Ishikawa (cell line): ENCODE measurements around the gene NLK.

Experiments used
- CEBPB ChIP-seq: IDR thresholded peaks from 2 replicates; pipeline ENCODE4 v1.6.1; 2012
- CREB1 ChIP-seq: IDR thresholded peaks from 2 replicates; pipeline ENCODE4 v1.6.1; 2012; ENCODE audit warnings: low read depth
- EGR1 ChIP-seq: IDR thresholded peaks from 2 replicates; pipeline ENCODE4 v1.6.1; 2012
- EP300 ChIP-seq: IDR thresholded peaks from 2 replicates; pipeline ENCODE4 v1.6.1; 2012; ENCODE audit warnings: borderline replicate concordance
- FOXM1 ChIP-seq: IDR thresholded peaks from 2 replicates; pipeline ENCODE4 v1.6.1; 2012; ENCODE audit warnings: low read depth, borderline replicate concordance
- NFIC ChIP-seq: IDR thresholded peaks from 2 replicates; pipeline ENCODE4 v1.6.1; 2012
- RAD21 ChIP-seq: IDR thresholded peaks from 2 replicates; pipeline ENCODE4 v1.6.1; 2012; ENCODE audit warnings: low read depth
- REST ChIP-seq: IDR thresholded peaks from 2 replicates; pipeline ENCODE4 v1.6.1; 2012; ENCODE audit warnings: low read depth, mild to moderate bottlenecking
- TAF1 ChIP-seq: IDR thresholded peaks from 2 replicates; pipeline ENCODE4 v1.6.1; 2012; ENCODE audit warnings: low read depth, mild to moderate bottlenecking
- TCF12 ChIP-seq: IDR thresholded peaks from 2 replicates; pipeline ENCODE4 v1.6.1; 2012; ENCODE audit warnings: low read depth
- TEAD4 ChIP-seq: IDR thresholded peaks from 2 replicates; pipeline ENCODE4 v1.6.1; 2012
- USF1 ChIP-seq: IDR thresholded peaks from 2 replicates; pipeline ENCODE4 v1.6.1; 2012
- YY1 ChIP-seq: IDR thresholded peaks from 2 replicates; pipeline ENCODE4 v1.6.1; 2012; ENCODE audit warnings: low read depth
- ZBTB7A ChIP-seq: IDR thresholded peaks from 2 replicates; pipeline ENCODE4 v1.6.1; 2012; ENCODE audit warnings: low read depth
- TF ChIP-seq, protein P1 (sequence below): IDR thresholded peaks from 2 replicates; pipeline ENCODE4 v1.6.1; 2012

Gene NLK

GRCh38 chr17:28160610-28161009, 118.1 kb downstream of the NLK start:
- TF ChIP-seq TAF1, result no peak

DNA sequence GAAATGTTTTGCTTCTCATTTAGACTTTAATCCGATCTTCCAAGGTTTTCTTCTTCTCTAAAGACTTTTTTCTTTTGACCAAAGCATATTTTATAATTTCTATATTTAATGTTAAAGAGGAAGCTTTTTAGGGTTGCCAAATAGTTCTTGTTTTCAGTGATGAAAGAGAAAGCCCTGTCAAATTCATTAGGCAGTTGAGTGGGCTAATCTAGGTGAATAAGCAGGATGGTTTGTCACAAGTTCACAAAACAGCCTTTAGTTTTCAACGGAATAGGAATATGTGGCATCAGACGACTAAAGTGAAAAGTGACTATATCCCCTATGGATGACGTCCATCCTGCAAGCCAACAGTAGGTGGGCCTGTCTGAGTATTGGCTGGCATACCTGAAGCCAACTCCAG, 118.8 kb downstream of the NLK start:
- TF ChIP-seq USF1 (no peak), TCF12 (no peak), FOXM1 (no peak), RAD21 (no peak), CREB1 (no peak)

GRCh38 chr17:28166478-28166877, 124.0 kb downstream of the NLK start:
- TF ChIP-seq TEAD4 (no peak), NFIC (no peak), EP300 (no peak), CREB1 (no peak), FOXM1 (no peak), EGR1 (no peak)
- TF ChIP-seq, protein P1, sequence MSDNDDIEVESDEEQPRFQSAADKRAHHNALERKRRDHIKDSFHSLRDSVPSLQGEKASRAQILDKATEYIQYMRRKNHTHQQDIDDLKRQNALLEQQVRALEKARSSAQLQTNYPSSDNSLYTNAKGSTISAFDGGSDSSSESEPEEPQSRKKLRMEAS, result no peak

GRCh38 chr17:28169621-28170349, 127.3 kb downstream of the NLK start:
- TF ChIP-seq USF1, result no peak

GRCh38 chr17:28170771-28171170, 128.3 kb downstream of the NLK start:
- TF ChIP-seq FOXM1 (no peak), RAD21 (no peak), NFIC (no peak), TAF1 (no peak), CREB1 (no peak), USF1 (no peak), REST (no peak), EGR1 (no peak)
- TF ChIP-seq, protein P1, result no peak

DNA sequence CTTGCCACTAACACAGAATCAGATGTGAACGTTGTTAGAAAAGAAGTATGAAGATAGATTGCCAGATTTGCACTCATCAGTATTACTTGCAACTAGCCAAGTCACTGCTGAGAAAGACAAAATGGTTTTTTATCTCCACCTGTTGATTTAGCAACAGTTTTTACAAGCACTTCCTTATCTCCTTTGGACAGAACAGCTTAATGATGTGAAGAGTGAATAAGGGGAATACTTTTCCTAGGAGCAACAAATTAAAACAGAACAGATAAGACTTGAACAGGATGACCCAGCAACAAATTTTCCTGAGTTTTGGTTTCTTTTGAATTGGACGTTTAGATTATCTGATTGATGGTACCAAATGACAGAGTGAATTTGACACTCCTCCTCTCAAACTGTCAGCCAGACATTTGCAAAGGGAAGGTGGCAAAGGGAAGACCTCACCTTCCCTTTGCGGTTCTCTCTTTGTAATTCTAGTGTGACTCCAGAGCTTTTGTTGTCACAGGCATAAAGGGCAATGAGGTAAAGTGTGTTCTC, 130.6 kb downstream of the NLK start:
- no peak for TF ChIP-seq YY1
- TF ChIP-seq, protein P1, result no peak
- no peak for TF ChIP-seq TEAD4
- TF ChIP-seq CEBPB, result no peak
- TF ChIP-seq ZBTB7A, result no peak
- TF ChIP-seq REST, result no peak
- no peak for TF ChIP-seq TCF12
- TF ChIP-seq CREB1, result no peak
- TF ChIP-seq NFIC, result no peak
- no peak for TF ChIP-seq USF1
- no peak for TF ChIP-seq TAF1
- TF ChIP-seq RAD21, result no peak
- no peak for TF ChIP-seq FOXM1
